Kidney epithelial cell (primary cell): ENCODE results near the gene PLD3. TPM values are rescaled to one million over a fixed set of nuclear protein-coding genes. Genes with fewer than 3 reads are reported as not detected.

ENCODE experiments used
- DNase-seq: peaks from one replicate; pipeline ENCODE4 v3.0.0-alpha.2; 2010; ENCODE audit warnings: low read depth
- H3K27me3 ChIP-seq: 2 replicates; pipeline ENCODE4 v1.6.0; 2011; ENCODE audit warnings: low read length; ENCODE audit not compliant: control insufficient read depth, insufficient read depth
- H3K36me3 ChIP-seq: 2 replicates; pipeline ENCODE4 v1.5.1; 2011; ENCODE audit warnings: low read length; ENCODE audit not compliant: control insufficient read depth, insufficient read depth
- H3K4me3 ChIP-seq: 2 replicates; pipeline ENCODE4 v1.5.1; 2011; ENCODE audit warnings: low read depth, mild to moderate bottlenecking, control low read depth, low read length
- total RNA-seq: library from RNA; depleted of rRNA; stranded (reverse); fragments of >200 nt; gene quantifications from 2 replicates; pipeline ENCODE4 v1.2.3, GENCODE V29; 2015
- TF ChIP-seq, protein P1 (sequence below): IDR thresholded peaks from 2 replicates; pipeline ENCODE4 v1.5.1; 2011; ENCODE audit warnings: mild to moderate bottlenecking, moderate library complexity, low read length, control low read depth, inconsistent platforms; ENCODE audit not compliant: insufficient read depth, poor library complexity, severe bottlenecking

The PLD3 gene
- total RNA-seq, 1 donor from 2014 or later = 350 TPM

DNA sequence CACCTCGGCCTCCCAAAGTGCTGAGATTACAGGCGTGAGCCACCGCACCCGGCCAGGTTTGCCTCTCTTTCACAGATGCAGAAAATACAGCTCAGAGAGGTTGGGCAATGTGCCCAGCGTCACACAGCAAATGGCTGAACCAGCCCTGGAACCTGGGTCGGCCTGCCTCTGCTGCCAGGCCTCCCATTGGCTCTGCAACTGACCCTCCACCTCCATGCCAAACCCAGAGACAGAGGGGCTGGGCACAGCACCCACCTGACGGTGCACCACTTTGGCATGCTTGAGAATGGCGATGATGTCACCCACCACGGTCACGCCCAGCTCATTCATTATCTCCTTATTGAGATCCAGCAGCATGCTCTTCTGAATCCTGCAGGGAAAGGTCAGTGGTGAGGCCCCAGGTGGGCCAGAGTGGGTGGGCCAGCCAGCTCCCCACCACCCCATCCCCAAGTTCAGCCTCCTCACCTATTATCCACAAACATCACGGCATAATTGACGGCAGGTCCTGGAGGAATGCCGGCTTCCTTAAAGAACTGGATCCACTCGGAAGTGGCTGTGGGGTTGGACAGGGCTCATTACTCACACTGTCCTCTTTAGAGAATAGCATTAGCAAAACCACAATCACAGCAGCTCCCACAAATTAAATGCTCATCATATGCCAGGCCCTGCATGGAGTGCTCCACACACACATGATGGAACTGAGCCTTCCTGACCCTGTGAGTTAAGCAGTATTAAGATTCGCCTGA lies 12.5 kb upstream of the PLD3 start:
- H3K36me3 ChIP-seq = no peaks in the 10 kb centered on the region
- TF ChIP-seq, protein P1, sequence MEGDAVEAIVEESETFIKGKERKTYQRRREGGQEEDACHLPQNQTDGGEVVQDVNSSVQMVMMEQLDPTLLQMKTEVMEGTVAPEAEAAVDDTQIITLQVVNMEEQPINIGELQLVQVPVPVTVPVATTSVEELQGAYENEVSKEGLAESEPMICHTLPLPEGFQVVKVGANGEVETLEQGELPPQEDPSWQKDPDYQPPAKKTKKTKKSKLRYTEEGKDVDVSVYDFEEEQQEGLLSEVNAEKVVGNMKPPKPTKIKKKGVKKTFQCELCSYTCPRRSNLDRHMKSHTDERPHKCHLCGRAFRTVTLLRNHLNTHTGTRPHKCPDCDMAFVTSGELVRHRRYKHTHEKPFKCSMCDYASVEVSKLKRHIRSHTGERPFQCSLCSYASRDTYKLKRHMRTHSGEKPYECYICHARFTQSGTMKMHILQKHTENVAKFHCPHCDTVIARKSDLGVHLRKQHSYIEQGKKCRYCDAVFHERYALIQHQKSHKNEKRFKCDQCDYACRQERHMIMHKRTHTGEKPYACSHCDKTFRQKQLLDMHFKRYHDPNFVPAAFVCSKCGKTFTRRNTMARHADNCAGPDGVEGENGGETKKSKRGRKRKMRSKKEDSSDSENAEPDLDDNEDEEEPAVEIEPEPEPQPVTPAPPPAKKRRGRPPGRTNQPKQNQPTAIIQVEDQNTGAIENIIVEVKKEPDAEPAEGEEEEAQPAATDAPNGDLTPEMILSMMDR = no peak
- H3K4me3 ChIP-seq = no peak overlapping the region
- no peaks in the 10 kb centered on the region for H3K27me3 ChIP-seq
- DNase-seq = no peak

DNA sequence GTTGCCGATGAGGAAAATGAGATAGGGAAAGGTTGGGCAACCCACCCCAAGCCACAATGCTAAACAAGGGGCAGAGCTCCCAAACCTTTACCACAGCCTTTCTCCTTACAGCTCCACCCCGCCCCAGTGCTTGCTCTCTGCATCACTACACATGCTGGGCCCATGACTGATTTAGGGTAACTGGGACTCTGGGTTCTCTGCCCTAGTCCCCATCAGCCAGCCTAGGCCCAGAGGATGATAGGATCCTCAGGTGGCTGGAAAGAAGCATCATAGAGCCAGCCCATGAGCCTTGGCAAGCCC lies 11.9 kb upstream of the PLD3 start:
- Histone ChIP-seq H3K4me3 (no peak overlapping the region), H3K36me3 (no peaks in the 10 kb centered on the region), H3K27me3 (no peaks in the 10 kb centered on the region)
- TF ChIP-seq, protein P1 = no peak
- no peak for DNase-seq

DNA sequence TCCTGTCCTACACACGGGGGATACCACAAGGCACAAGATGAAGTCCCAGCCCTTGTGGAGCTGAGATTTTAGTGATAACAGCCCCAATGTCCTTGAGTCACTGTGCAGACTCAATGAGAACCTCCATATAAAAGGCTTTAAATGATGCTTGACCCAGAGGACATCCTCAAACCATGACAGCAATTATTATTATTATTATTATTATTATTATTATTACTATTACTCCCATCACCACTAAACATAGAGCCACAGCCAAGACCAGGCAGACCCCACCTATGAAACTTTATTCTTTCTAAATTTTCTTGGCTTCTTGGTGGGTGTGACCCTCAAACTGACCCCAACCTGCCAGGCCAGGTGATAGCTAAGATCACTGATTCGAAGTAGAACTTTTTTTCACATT lies 11.4 kb upstream of the PLD3 start:
- no peaks in the 10 kb centered on the region for H3K27me3 ChIP-seq
- H3K4me3 ChIP-seq = no peak overlapping the region
- TF ChIP-seq, protein P1 = no peak
- no peaks in the 10 kb centered on the region for H3K36me3 ChIP-seq
- no peak for DNase-seq

DNA sequence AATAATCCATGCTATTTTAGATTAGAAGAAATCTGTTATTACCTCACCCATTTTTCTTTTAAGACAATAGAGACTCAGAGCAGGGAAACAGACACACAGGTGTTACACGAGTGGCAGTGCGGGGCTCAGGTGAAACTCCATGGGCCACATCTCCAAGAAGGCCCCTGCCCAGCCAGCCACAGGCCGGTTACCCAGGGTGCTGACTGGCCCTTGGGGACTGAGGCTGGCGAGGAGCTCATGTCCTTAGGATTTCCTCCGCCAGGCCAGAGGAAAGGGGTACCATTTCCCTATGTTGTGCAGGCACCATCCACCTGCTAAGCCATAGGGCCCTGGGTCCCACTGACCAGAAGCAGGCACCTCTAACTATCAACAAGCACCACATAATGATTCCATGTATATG lies 10.9 kb upstream of the PLD3 start:
- no peak for DNase-seq
- H3K27me3 ChIP-seq = no peaks in the 10 kb centered on the region
- TF ChIP-seq, protein P1 = no peak
- H3K36me3 ChIP-seq = no peaks in the 10 kb centered on the region
- H3K4me3 ChIP-seq = no peak overlapping the region

DNA sequence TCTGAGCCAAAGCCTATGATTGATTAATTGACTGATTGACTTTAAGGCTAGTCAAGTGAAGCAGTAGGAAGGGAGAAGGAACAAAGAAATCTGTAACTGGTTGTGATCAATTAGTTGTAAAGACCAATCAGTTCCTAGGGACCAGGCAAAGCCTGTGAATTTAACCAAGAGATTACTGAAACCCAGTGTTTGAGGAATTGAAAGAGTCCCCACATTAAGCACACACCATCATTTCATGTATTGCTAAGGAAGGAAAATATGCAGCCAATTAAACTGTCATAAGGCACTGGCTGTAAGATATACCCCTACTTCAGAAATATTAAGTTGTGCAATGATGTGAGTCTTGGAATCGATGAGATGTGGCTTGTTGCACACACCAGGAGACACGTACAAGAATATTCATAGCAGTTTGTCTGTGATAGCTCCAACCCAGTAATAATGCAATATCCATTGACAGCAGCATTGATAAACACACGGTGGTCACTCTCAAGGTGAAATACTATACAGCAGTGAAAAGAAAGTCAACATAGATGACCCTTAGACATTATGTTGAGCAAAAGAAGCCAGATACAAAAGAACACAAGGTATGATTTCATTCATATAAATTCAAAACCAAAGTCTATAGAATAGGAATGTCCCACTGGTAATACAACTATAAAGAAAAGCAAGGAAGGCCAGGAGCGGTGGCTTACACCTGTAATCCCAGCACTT lies 9.3 kb upstream of the PLD3 start:
- H3K36me3 ChIP-seq = no peaks in the 10 kb centered on the region
- DNase-seq = no peak
- no peaks in the 10 kb centered on the region for H3K27me3 ChIP-seq
- TF ChIP-seq, protein P1 = no peak
- no peak overlapping the region for H3K4me3 ChIP-seq
